ENCODE measurements around the gene CTBP2.
"Not testable (repeated sequence)": the region's sequence is repeated elsewhere in the genome, so short reads cannot be mapped to it uniquely, and the experiment has no call there.

Gene CTBP2

GRCh38 chr10:125064681-125065492, 95.5 kb downstream of the CTBP2 start:
- DNase-seq (ENCODE audit: low spot score), result peak; percentile 55

- no peak for DNase-seq (ENCODE audit: low spot score)
Measured at GRCh38 chr10:125063256-125063925, 97.0 kb downstream of the CTBP2 start.

- no peak for DNase-seq (ENCODE audit: low spot score)
Measured at GRCh38 chr10:125062914-125063230, 97.5 kb downstream of the CTBP2 start.

GRCh38 chr10:125062227-125062913, 98.0 kb downstream of the CTBP2 start:
- DNase-seq (ENCODE audit: low spot score), result no peak

- DNase-seq (ENCODE audit: low spot score), result no peak
Measured at GRCh38 chr10:125061557-125062226, 98.7 kb downstream of the CTBP2 start.

- DNase-seq (ENCODE audit: low spot score), result no peak
Measured at GRCh38 chr10:125060826-125061556, 99.4 kb downstream of the CTBP2 start.

- DNase-seq (ENCODE audit: low spot score), result no peak
Measured at GRCh38 chr10:125060482-125060825, 99.9 kb downstream of the CTBP2 start.

- no peak for DNase-seq (ENCODE audit: low spot score)
Measured at GRCh38 chr10:125060026-125060425, 100.3 kb downstream of the CTBP2 start.

- not testable (repeated sequence) for DNase-seq (ENCODE audit: low spot score)
Measured at GRCh38 chr10:125059348-125059747, 101.0 kb downstream of the CTBP2 start.

- DNase-seq (ENCODE audit: low spot score), result no peak
Measured at GRCh38 chr10:125057158-125058001, 103.0 kb downstream of the CTBP2 start.

GRCh38 chr10:125056161-125057132, 103.9 kb downstream of the CTBP2 start:
- DNase-seq (ENCODE audit: low spot score), result no peak

GRCh38 chr10:125055446-125055845, 104.9 kb downstream of the CTBP2 start:
- no peak for DNase-seq (ENCODE audit: low spot score)

GRCh38 chr10:125054669-125055268, 105.6 kb downstream of the CTBP2 start:
- DNase-seq (ENCODE audit: low spot score), result no peak

- DNase-seq (ENCODE audit: low spot score), result no peak
Measured at GRCh38 chr10:125054216-125054615, 106.1 kb downstream of the CTBP2 start.

- no peak for DNase-seq (ENCODE audit: low spot score)
Measured at GRCh38 chr10:125052146-125052545, 108.2 kb downstream of the CTBP2 start.

- DNase-seq (ENCODE audit: low spot score), result no peak
Measured at GRCh38 chr10:125050383-125050782, 110.0 kb downstream of the CTBP2 start.

- DNase-seq (ENCODE audit: low spot score), result no peak
Measured at GRCh38 chr10:125049216-125049881, 111.0 kb downstream of the CTBP2 start.

GRCh38 chr10:125048094-125048864, 112.1 kb downstream of the CTBP2 start:
- DNase-seq (ENCODE audit: low spot score), result peak; percentile 73

Data from SW480 (cell line).